GOT3 (cell line): ENCODE data around the gene TBX4.

Source experiments
- DNase-seq: peaks from one replicate; lab custom pipeline; 2025; ENCODE audit warnings: mixed read lengths; lab: John Stamatoyannopoulos, UW

Gene TBX4

DNA sequence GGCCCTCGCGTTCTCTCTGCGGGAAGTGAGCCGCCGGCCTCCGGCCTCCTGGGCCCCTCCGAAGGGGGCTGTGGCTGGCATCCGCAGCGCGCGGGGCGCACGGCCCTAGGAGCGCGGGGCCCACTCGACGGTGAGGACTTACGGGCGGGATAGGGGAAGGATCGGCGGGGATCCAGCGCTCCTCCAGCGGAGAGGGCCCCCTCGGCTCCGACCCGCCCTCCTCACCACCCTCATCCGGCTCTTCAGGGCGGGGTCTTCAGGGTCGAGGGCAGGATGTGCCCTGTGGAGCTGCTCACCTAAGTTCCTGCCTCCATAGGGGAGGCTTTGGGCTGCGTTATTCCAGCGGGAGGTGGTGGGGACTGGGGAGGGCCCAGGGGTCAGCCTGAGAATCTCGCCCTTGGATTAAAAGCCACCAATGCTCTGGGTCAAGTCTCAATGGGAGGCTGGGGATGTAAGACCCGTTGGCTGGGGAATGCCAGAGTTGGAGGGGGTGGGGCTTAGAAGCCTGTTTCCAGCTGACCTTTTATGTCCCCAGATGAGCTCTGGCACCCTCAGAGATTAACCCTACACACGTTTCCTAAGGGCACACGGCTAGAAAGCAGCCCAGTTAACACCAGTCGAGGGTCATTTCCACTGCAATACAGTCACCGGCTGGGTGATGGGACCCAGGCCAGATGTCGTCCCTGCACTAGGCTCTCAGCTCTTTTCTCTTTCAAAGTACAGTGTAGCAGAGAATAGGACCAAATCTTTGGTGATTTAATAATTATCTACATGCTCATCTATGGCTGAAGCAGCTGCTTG is 39.2 kb upstream of the TBX4 start:
- DNase-seq: no peak

DNA sequence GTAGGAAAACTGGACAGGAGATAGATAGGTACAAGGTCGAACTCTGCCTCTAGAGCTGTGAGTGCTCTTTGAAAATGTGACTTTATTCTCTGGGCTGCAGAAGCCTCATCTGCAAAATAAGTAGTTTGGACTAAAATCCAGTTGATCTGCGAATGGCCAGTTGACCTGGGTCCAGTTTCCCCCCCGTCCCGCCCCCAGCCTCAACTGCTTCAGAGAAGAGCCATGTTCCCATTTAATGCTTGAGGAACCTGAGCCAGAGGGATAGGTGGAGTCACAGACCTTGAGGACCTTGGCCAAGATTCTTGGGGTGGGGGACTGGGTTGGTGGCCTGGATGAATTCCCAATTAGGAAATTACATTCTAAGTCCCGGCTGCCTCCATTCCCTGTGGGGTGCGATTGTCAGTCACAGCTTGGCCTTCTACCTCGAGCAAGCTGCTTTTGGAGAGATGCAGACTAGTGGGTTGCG is 38.5 kb upstream of the TBX4 start:
- no peak for DNase-seq

DNA sequence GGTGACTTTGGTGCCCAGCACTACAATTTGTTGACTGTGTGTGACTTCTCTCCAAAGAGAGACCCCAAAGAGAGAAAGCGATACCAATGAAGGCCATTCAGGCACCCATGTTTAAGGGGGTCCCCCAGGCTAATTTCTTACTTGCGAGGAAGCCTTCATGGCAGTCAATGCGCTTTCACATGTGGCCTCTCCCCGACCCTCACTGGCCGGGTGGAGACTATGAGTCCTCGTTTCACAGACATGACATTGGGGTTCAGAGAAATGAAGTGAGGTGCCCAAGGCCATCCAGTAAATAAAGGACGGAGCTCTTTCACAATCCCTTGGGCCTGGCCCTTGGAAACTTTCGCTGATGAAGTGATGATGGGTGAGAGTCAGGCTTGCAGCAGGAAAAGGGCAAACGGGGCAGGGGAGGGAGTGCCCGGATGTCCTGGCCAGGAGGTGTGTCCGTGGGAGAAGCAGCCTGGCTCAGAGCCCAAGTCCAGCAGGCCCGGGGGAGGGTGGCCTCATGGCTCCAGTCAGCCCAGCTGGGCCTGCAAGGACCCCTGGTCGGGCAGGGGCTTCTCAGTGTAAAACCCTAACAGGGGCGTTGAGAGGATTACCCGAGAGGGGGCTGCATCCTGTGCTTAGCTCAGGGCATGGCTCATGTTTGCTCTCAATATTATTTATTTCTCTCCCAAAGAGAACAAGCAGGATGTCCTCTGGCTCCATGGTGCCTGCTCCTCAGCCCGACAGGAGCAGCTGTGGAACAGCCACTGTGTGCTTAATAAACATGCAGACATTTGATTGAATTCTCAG is 37.9 kb upstream of the TBX4 start:
- no peak for DNase-seq

DNA sequence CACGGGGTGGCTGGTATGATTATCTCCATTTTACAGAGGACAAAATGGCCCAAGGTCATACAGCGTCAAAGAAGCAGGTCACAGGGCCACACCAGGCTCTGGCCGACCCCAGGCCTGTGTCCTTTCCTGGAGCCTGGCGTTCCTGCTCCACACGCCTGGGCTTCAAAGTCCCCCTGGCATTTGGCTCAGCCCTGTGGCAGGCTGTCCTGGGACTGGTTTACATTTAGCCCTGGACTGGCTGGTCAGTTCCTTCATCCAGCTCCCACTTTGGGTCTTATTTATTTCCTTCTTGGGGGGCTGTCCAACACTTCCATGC is 37.3 kb upstream of the TBX4 start:
- DNase-seq: no peak

DNA sequence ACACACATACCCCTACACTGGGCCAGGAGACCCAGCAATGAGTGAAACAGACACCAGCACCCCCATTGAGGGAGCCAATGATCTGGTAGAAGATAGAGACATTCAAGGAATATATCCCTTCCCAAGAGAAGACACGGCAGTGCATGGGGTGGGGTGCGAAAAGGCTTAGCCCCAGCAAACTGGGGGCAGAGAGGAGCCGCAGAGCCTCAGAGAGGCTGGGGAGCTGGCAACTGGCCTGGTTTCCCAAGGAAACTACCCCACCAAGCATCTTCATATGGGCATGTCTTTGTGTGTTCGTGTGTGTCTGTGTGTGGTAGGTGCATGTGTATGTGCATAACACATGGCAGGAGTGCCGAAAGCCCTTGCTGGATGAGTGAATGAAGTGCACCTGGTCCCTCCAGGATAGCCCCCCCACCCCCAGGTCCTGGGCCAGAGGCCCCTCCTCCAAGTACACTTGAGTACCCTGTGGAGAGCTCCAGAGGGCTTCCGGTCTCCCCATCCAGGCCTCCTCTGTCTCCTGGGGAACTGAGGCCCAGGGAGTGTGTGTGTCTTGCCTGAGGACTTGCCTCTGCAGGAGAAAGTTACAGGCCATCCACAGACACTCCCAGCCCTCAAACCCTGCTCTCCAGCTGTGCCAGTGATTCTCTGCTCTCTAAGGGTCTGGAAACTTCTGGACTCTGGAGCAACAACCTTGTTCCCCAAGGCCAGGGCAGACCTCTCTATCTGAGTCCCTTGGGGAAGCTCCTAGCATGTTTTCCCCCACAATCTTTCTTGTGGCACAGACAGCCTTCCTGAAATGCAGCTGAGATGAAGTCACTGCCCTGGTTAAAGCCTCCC is 36.6 kb upstream of the TBX4 start:
- no peak for DNase-seq

DNA sequence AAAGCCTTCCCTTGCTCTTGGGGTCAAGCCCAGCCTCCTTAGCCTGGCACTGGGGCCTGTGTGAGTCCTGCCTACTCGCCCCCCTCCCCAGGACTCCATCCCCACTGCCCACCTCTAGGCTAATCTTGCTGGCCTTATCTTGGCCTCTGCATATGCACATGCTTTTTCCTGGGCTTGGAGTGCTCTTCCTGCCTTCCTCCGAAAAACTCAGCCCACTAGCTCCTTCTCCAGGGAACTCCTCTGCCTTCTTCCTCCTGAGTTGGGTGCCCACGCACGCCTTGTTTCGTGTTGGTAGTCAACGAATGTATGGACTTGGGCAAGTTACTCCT is 36.0 kb upstream of the TBX4 start:
- no peak for DNase-seq

DNA sequence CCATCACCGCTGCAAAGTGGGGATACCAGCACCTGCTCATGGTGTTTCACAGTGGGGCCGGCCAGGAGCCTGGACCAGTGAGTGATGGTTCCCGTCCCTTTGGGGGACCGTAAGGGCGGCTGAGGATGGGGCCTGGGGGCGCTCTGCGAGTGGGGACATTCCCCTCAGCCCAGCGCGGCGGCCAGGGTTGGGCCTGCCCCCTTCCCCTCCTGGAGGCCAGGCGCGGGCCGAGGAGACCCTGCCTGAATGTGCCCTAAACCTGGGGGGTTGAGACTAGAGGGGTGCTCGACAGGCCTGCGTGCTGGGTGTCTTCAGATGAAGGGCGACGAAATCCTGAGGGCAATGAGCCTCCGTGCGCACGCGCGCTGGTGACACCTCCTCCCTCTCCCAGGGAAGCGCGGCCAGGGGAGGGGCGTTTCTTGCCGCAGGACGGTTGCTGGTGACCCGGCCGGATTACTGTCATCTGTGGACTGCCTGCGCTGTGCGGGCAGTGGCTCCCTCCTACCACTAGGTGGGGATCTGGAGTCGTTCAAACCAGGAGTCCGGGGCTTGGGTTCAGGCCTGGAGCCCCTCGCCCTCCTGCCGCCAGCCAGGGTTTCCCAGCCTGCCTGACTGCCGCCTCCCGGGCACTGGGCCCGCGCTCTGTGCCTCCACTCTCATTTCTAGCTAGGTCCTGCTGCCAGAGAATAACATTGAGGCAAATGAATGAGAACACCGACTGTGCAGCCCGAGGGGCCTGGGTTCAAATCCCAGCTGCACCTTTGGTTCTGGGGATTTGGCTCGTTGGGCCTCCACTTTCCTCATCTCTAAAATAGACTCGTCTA is 35.5 kb upstream of the TBX4 start:
- peak; percentile 39 for DNase-seq

DNA sequence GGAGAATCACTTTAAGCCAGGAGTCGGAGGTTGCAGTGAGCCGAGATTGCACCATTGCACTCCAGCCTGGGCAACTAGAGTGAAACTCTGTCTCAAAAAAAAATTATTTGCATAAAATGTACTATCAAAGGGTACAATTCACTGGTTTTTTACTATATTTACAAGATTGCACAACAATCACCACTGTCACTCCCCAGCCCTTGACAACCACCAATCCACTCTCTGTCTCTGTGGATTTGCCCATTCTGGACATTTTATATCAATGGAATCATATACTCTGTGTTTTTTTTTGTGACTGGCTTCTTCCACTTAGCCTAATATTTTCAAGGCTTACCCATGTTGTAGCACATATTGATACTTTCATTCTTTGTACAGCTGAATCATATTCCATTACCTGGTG is 33.8 kb upstream of the TBX4 start:
- DNase-seq: no peak

DNA sequence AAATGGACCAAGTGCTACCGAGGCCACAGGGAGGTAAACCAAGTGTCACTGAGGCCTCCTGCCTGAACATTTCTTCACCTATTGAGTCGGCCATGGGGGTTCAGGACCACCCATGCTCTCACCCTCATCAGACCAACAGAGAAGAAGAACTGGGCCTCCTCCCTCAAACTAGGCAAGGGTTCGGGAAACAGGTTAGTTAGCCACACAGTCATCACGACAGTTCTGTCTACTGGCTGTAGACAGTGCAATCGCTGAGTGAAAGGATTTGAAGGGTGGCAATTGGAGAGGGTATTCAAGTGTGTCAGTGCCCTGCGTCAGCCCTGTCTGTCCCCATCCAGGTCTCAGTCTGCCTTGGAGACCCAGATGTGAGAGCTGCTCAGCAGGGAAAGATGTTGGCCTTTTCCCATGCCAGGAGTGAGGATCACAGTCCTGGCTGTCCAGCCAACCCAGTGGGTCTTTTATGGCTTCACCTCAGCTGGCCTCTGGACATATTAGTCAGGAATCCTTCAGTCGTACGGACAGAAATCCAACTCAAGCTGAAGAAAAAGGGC is 32.7 kb upstream of the TBX4 start:
- DNase-seq: no peak

DNA sequence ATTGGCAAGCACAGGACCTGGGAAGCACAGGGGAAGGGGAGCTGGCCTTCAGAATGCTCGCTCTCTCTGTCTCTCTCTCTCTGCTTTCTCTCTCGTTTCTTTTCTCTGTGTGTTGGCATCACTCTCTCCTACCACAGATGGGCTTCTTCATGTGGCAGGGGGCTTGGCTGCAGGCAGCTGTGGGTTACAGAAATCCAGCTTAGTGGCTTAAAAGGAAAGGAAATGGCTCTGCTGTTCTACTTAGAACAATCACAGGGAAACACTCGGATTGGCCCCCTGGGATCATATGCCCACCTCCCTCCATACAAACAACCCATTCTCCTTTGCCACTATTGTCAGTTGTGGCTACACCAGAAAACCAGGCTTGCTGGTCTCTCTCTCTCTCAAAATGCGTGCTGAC is 32.2 kb upstream of the TBX4 start:
- no peak for DNase-seq

DNA sequence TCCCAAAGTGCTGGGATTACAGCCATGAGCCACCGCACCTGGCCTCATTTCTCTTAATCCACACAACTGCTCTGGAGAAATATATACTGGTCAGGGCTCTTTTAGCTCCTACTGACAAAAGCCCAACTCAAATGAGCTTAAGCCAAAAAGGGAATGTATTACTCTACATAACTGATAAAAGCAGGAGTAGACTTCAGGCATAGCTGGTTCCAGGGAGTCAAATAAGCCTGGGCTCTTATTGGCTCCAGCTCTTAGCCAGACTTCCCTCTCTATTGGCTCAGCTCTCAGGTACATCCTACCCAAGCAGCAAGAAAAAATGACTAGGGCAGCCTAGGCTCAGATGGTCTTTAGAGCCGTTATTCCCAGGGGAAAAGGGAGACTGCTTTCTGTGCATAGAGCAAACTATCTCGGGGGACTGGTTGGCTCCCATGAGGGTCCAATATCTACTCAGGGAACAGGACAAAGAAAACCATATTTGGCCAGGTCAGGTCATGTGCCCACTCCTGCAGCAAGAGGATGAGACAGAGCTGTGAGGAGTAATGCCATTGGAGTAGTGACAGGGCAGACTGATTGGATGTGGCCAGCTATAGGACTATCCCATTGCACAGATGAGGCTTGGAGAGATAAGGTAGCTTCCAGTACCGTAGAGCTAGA is 31.4 kb upstream of the TBX4 start:
- DNase-seq: no peak

DNA sequence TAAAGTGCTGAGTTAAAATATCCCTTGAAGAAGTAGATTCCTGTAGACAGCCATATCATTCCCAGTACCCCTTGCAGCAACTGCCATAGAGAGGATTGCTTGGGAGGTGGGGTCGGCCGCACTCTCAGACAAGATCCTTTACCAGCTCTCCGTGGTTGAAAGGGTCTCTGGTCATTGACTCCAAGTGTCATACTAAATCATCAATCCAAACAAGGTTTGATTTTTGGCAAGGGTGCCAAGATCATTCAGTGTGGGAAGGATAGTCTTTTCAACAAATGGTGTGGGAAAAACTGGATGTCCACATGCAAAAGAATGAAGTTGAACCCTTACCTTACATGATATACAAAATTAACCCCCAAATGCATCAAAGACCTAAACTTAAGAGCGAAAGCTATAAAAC is 30.8 kb upstream of the TBX4 start:
- no peak for DNase-seq

DNA sequence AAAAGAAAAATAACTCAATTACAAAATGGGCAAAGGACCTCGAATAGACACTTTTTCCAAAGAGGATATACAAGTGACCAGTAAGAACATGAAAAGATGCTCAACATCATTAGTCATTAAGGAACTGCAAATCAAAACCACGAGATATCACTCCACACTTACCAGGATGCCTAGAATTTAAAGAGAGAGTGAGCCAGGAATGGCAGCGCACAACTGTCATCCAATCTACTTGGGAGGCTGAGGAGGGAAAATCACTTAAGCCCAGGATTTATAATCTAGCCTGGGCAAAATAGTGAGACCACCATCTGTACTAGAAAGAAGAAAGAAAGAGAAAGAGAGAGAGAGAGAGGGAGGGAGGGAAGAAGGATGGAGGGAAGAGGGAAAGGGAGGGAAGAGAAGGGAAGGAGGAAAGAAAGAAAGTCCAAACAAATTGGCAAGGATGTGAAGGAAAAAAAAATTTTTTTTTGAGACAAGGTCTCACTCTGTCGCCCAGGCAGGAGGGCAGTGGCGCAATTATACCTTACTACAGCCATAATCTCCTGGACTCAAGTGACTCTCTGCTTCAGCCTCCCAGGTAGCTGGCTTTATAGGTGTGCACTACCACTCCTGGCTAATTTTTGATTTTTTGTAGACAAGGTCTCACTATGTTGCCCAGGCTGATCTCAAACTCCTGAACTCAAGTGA is 30.0 kb upstream of the TBX4 start:
- no peak for DNase-seq

DNA sequence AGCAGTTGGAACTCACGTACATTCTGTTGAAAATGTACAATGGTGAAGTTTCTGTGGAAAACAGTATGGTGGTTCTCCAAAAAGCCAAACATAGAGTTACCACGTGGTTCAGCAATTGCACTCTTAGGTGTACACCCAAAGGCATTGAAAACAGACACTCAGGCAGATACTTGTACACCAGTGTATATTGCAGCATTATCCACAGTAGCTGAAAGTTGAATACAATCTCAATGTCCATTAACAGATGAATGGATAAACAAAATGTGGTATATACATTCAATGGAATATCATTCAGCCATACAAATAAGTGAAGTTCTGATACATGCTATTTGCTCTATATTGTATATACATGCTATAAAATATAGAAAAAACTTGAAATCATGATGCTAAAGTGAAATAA is 29.4 kb upstream of the TBX4 start:
- no peak for DNase-seq

DNA sequence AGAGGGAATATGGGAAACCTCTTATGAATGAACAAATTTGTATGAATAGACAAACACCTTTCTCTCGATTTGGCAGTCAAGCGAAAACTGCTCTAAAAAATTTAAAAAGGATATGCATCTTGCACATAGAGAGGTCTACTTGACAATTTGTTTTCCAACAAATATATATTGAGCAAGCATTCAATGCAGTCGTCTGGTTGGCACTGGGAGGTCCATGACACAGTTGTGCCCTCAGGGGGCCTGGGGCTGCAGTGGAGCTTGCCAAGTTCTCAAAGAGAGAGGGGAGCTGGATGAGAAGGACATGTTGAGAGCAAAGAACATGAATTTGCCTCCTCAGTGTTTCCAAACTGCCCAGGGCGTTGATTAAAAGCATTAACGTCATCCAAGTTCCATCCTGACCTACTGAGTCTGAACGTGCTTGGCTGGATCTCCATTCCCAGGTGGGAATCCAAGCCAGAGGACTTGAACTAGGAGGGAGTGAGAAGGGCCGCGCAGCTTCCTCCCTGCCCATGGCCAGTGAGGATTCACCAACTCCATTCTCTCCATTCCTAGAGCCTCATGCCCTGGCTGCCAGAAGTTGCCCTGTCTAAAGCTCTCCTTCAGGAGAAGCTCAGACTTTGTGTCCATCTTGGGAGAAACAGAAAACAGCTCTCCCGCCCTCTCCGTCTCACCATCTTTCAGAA is 28.1 kb upstream of the TBX4 start:
- no peak for DNase-seq

DNA sequence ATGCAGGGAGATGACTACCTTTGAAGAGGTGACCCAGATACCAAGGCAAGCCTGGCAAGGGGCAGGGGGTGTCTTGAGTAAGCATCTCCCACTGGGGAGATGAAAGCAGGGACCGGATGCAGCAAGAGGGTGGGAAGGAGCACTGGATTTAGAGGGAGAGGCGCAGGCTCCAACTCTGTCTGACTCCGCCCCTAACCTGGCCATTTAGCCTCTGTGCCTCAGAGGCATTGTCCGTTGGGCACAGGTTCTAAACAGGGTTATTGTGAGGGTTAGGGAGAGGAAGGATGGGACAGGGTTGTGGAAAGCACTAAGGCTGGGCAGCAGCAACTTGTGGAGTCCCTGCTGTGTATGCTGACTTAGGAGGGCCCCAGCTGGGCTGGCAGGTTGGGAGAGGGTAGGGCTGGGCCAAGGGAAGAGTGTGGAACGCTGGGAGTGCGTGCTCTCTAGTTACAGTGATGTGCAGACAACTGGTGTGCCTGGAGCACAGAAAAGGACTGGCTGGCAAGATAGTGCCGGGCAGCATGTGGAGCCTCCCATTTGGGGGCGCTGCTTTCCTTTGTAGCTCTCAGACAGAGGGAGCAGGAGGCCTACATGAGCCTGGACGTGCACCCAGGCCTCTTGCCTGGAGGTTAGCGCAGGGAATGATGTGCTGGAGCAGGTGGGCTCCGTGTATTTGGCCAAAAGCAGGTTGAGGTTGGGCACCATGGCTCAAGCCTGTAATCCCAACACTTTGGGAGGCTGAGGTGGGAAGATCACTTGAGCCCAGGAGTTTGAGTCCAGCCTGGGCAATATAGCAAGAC is 26.3 kb upstream of the TBX4 start:
- no peak for DNase-seq

DNA sequence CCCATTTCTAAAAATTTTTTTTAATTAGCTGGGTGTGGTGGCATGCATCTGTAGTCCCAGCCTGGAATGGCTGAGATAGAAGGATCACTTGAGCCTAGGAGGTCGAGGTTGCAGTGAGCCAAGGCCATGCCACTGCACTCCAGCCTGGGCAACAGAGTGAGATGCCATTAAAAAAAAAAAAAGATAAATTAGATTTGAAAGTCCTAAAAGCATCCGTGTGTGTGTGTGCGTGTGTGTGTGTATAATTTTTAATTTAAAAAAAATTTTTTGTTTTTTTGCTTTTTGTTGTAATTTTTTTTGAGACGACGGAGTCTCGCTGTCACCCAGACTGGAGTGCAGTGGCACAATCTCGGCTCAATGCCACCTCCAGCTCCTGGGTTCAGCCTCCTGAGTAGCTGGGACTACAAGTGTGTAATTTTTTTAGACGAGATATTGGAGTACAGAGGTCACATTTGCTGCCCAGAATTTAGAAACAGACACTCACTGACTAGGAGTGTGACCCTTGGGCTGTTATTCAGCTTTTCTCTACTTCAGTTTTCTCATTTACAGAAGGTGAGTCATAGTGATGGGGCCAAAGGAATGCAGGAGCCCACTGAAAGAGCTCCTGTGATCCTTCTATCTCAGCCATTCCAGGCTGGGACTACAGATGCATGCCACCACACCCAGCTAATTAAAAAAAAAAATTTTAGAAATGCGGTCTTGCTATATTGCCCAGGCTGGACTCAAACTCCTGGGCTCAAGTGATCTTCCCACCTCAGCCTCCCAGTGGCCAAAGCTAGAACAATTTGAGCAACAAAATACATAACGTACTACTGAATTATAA is 25.5 kb upstream of the TBX4 start:
- DNase-seq: no peak

DNA sequence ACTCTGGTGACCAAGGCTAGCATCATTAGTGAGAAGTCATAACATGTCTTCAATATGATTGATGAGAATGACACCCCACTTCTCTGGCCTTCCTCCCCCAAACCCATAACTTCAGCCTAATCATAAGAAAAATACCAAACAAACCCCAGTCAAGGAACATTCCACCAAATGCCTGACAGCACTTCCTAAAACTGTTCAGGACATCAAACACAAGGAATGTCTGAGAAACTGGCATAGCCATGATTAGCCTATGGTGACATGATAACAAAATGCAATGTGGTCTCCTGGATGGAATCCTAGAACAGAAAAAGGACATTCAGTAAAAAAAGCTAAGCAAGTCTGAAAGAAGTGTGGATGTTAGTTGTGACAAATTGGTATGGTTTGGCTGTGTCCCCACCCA is 24.7 kb upstream of the TBX4 start:
- DNase-seq: no peak
